ENCODE results near the gene STPG3. TPM values are rescaled to one million over a fixed set of nuclear protein-coding genes. Genes with fewer than 3 reads are reported as not detected.

STPG3 gene
- total and polyA plus RNA-seq, 9 of the 15 experiments (the other 6 are each of a cell fraction or from before 2014, with no cell fraction given) = not detected

- TF ChIP-seq BRCA1 (IDR thresholded peaks at IDR 0.05) = no peak
- TF ChIP-seq BRCA1 (CRISPR knock-in tag; IDR thresholded peaks at IDR 0.05) = no peak
- TF ChIP-seq HMG20A (CRISPR knock-in tag; conservative IDR thresholded peaks at IDR 0.05) = no peak
- no peak for TF ChIP-seq MLX (CRISPR knock-in tag; conservative IDR thresholded peaks at IDR 0.05)
- TF ChIP-seq ELF4 (CRISPR knock-in tag; IDR thresholded peaks at IDR 0.05) = no peak
- TF ChIP-seq HMG20B (CRISPR knock-in tag; IDR thresholded peaks at IDR 0.05) = no peak
- TF ChIP-seq E2F1 (CRISPR knock-in tag; IDR thresholded peaks at IDR 0.05) = no peak
- no peak for TF ChIP-seq ARHGAP35 (IDR thresholded peaks at IDR 0.05; ENCODE audit: partially characterized antibody)
- TF ChIP-seq SOX6 (IDR thresholded peaks at IDR 0.05) = 0 out of 2 replicates have a peak, but pooled peaks have one; percentile 13
- TF ChIP-seq CGGBP1 (CRISPR knock-in tag; IDR thresholded peaks at IDR 0.05) = no peak
- TF ChIP-seq ATF2 (CRISPR knock-in tag; IDR thresholded peaks at IDR 0.05) = no peak
- peak; percentile 80 for TF ChIP-seq BHLHE40 (IDR thresholded peaks at IDR 0.05; ENCODE audit: low read length)
- TF ChIP-seq ZNF347 (CRISPR knock-in tag; IDR thresholded peaks at IDR 0.05; ENCODE audit: low read depth) = no peak
- no peak for TF ChIP-seq POU5F1 (IDR thresholded peaks at IDR 0.05; ENCODE audit: borderline replicate concordance, low read depth, low read length, partially characterized antibody)
- no peak for TF ChIP-seq NR0B1 (IDR thresholded peaks at IDR 0.05; ENCODE audit: partially characterized antibody)
- no peak for TF ChIP-seq NR2C2 (CRISPR knock-in tag; IDR thresholded peaks at IDR 0.05)
- no peak for TF ChIP-seq NR2C2 (tag; IDR thresholded peaks at IDR 0.05)
- no peak for TF ChIP-seq ZNF124 (CRISPR knock-in tag; IDR thresholded peaks at IDR 0.05)
- no peak for TF ChIP-seq SUPT5H (IDR thresholded peaks at IDR 0.05)
- TF ChIP-seq TBP (optimal IDR thresholded peaks at IDR 0.05; ENCODE audit: low read depth, low read length) = no peak
- no peak for TF ChIP-seq CCNT2 (IDR thresholded peaks at IDR 0.05; ENCODE audit: borderline replicate concordance, extremely low read depth, insufficient read length, low read depth, low read length)
- no peak for TF ChIP-seq NONO (IDR thresholded peaks at IDR 0.05; ENCODE audit: low read depth in 2 of 2, low read length in 1 of 2)
- no peak for TF ChIP-seq TRIM28 (IDR thresholded peaks at IDR 0.05)
These were observed 25.6 kb downstream of the STPG3 start (continued) for GRCh38 chr9:137276473-137277328.
